HepG2 (cell line): Measurements from ENCODE around the gene ELL3. TPM values are rescaled to one million over a fixed set of nuclear protein-coding genes. Genes with fewer than 3 reads are reported as not detected.
A peak's percentile ranks its signal among the peaks of the same experiment; 100 is the strongest.

Experiments used
- GTF2F1 ChIP-seq: fragments of 150-350 bp; IDR thresholded peaks from 2 replicates; pipeline ENCODE4 v1.6.1; 2014; ENCODE audit warnings: low read length
- HDAC2 ChIP-seq: sonication (generic); formaldehyde crosslinking; IDR thresholded peaks from 2 replicates; pipeline ENCODE4 v1.4.0; 2020; ENCODE audit warnings: missing genetic modification reagents
- KDM1A ChIP-seq: IDR thresholded peaks from 2 replicates; pipeline ENCODE4 v1.6.1; 2016; ENCODE audit warnings: missing compliant biosample characterization
- KMT2B ChIP-seq: IDR thresholded peaks from 2 replicates; pipeline ENCODE4 v1.6.1; 2016; ENCODE audit warnings: missing genetic modification reagents, missing compliant biosample characterization
- MEF2D ChIP-seq: sonication (generic); formaldehyde crosslinking; IDR thresholded peaks from 2 replicates; pipeline ENCODE4 v1.5.1; 2020; ENCODE audit warnings: mild to moderate bottlenecking, missing genetic modification reagents
- NFATC3 ChIP-seq: sonication (generic); formaldehyde crosslinking; IDR thresholded peaks from 2 replicates; pipeline ENCODE4 v1.5.1; 2020; ENCODE audit warnings: mild to moderate bottlenecking, missing genetic modification reagents
- REPIN1 ChIP-seq: sonication (generic); formaldehyde crosslinking; IDR thresholded peaks from 2 replicates; pipeline ENCODE4 v1.8.0; 2022; ENCODE audit warnings: missing genetic modification reagents, low read depth, mild to moderate bottlenecking, borderline replicate concordance
- ZKSCAN5 ChIP-seq: sonication (generic); formaldehyde crosslinking; IDR thresholded peaks from 2 replicates; pipeline ENCODE4 v1.5.1; 2020; ENCODE audit warnings: mild to moderate bottlenecking, missing genetic modification reagents
- ZMYM3 ChIP-seq: sonication (generic); formaldehyde crosslinking; IDR thresholded peaks from 2 replicates; pipeline ENCODE4 v1.5.1; 2020; ENCODE audit warnings: mild to moderate bottlenecking, missing genetic modification reagents
- ZNF317 ChIP-seq: sonication (generic); formaldehyde crosslinking; IDR thresholded peaks from 2 replicates; pipeline ENCODE4 v1.5.0; 2020; ENCODE audit warnings: mild to moderate bottlenecking, missing genetic modification reagents
- ZNF530 ChIP-seq: sonication (generic); formaldehyde crosslinking; IDR thresholded peaks from 2 replicates; pipeline ENCODE4 v1.5.0; 2020; ENCODE audit warnings: low read depth, mild to moderate bottlenecking, missing genetic modification reagents
- ZNF75D ChIP-seq: sonication (generic); formaldehyde crosslinking; IDR thresholded peaks from 2 replicates; pipeline ENCODE4 v1.8.1; 2023; ENCODE audit warnings: missing genetic modification reagents, mild to moderate bottlenecking, borderline replicate concordance
- ZNF776 ChIP-seq: sonication (generic); formaldehyde crosslinking; IDR thresholded peaks from 2 replicates; pipeline ENCODE4 v1.4.0; 2020; ENCODE audit warnings: mild to moderate bottlenecking, missing genetic modification reagents
- polyA plus RNA-seq, 8 experiments: library from polyadenylated mRNA; depleted of rRNA in 3 of 8; stranded (reverse) in 7 of 8; unstranded in 1 of 8; fragments of >200 nt; fragmentation: Illumina TruSeq in 4 of 8; extraction: Trizol in 4 of 8; gene quantifications; 2 replicates each; pipeline versions ENCODE4 v1.2.1 to v1.2.3, GENCODE V29; 2011 to 2016; ENCODE audit warnings: low read depth in 4 of 8, missing spikeins in 1 of 8, mixed read lengths in 1 of 8; ENCODE audit not compliant: insufficient read depth in 1 of 8
- total RNA-seq, 5 experiments: library from RNA; depleted of rRNA; stranded (reverse); fragments of >200 nt; fragmentation: Illumina TruSeq; extraction: Trizol; gene quantifications; 2 replicates each; pipeline ENCODE4 v1.2.3, GENCODE V29; 2016; ENCODE audit warnings: low read depth in 1 of 5
- TF ChIP-seq, protein P1 (sequence below): sonication (generic); formaldehyde crosslinking; IDR thresholded peaks from 2 replicates; pipeline ENCODE4 v1.5.0; 2020; ENCODE audit warnings: mild to moderate bottlenecking, missing genetic modification reagents, borderline replicate concordance
- TF ChIP-seq, protein P2 (sequence below): IDR thresholded peaks from 2 replicates; pipeline ENCODE4 v1.4.0; 2020; ENCODE audit warnings: mild to moderate bottlenecking, missing genetic modification reagents

The ELL3 gene
- total and polyA plus RNA-seq, 2 of the 13 experiments (the other 11 are each of a cell fraction or from before 2014, with no cell fraction given), result 6.1 to 8.8 TPM

DNA sequence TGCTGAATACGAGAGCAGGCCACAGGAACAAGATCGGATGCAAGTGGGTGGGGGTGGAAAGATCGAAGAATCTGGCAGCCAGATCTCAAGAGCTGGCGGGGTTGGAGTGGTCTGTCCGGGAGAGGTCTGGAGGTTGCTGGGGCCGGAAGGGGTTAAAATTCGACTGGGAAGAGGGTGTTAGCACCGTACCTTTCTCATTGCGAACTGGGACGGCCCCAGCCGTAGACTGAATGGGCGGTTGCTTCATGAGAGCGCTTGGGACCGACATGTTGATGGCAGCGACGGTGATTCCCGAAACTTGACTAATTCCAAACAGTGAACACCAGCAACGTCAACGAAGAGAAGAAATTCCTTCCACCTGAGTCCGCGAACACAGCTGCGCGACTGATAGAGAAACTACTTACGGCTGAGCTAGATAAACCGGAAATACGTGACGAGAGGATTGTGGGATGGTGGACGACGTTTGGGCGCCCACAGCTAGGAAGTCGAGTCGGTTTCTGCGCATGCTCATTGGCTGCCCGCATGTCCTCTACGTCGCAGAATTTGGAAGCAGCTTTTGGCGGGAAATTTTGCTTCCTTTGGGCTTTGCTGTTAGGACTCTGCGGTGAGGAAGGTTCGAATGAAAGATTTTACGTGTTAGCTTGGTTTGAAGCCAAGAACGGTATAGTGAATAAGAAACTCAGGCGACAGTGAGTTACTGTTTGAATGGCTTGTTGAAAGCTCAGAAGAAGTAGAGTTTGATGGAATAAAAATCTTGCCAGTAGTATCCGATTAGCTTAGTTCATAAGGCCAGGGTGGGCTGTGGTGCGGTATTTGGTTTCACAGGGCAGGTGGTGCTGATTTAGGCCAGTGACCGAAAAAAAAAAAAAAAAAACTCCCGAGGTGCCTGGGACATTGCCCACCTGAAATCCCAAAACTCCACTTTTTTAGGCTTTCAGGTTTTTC lies 47.8 kb upstream of the ELL3 start, which contains the start of gene MFAP1 (continued):
- TF ChIP-seq, protein P1, sequence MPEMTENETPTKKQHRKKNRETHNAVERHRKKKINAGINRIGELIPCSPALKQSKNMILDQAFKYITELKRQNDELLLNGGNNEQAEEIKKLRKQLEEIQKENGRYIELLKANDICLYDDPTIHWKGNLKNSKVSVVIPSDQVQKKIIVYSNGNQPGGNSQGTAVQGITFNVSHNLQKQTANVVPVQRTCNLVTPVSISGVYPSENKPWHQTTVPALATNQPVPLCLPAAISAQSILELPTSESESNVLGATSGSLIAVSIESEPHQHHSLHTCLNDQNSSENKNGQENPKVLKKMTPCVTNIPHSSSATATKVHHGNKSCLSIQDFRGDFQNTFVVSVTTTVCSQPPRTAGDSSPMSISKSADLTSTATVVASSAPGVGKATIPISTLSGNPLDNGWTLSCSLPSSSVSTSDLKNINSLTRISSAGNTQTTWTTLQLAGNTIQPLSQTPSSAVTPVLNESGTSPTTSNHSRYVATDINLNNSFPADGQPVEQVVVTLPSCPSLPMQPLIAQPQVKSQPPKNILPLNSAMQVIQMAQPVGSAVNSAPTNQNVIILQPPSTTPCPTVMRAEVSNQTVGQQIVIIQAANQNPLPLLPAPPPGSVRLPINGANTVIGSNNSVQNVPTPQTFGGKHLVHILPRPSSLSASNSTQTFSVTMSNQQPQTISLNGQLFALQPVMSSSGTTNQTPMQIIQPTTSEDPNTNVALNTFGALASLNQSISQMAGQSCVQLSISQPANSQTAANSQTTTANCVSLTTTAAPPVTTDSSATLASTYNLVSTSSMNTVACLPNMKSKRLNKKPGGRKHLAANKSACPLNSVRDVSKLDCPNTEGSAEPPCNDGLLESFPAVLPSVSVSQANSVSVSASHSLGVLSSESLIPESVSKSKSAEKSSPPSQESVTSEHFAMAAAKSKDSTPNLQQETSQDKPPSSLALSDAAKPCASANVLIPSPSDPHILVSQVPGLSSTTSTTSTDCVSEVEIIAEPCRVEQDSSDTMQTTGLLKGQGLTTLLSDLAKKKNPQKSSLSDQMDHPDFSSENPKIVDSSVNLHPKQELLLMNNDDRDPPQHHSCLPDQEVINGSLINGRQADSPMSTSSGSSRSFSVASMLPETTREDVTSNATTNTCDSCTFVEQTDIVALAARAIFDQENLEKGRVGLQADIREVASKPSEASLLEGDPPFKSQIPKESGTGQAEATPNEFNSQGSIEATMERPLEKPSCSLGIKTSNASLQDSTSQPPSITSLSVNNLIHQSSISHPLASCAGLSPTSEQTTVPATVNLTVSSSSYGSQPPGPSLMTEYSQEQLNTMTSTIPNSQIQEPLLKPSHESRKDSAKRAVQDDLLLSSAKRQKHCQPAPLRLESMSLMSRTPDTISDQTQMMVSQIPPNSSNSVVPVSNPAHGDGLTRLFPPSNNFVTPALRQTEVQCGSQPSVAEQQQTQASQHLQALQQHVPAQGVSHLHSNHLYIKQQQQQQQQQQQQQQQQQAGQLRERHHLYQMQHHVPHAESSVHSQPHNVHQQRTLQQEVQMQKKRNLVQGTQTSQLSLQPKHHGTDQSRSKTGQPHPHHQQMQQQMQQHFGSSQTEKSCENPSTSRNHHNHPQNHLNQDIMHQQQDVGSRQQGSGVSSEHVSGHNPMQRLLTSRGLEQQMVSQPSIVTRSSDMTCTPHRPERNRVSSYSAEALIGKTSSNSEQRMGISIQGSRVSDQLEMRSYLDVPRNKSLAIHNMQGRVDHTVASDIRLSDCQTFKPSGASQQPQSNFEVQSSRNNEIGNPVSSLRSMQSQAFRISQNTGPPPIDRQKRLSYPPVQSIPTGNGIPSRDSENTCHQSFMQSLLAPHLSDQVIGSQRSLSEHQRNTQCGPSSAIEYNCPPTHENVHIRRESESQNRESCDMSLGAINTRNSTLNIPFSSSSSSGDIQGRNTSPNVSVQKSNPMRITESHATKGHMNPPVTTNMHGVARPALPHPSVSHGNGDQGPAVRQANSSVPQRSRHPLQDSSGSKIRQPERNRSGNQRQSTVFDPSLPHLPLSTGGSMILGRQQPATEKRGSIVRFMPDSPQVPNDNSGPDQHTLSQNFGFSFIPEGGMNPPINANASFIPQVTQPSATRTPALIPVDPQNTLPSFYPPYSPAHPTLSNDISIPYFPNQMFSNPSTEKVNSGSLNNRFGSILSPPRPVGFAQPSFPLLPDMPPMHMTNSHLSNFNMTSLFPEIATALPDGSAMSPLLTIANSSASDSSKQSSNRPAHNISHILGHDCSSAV, result no peak
- TF ChIP-seq KDM1A (CRISPR knock-in tag) (no peak), ZKSCAN5 (CRISPR knock-in tag) (no peak), ZNF776 (CRISPR knock-in tag) (no peak), ZNF317 (CRISPR knock-in tag) (peak; percentile 59; the same call in 1 of the 2 replicates), ZNF75D (CRISPR knock-in tag) (no peak), ZNF530 (CRISPR knock-in tag) (no peak), HDAC2 (CRISPR knock-in tag) (peak; percentile 83), REPIN1 (peak; percentile 81; the same call in 1 of the 2 replicates), NFATC3 (CRISPR knock-in tag) (no peak), KMT2B (CRISPR knock-in tag) (peak; percentile 97), MEF2D (peak; percentile 84), ZMYM3 (CRISPR knock-in tag) (peak; percentile 57; the same call in 1 of the 2 replicates), GTF2F1 (no peak)
- TF ChIP-seq, protein P2, sequence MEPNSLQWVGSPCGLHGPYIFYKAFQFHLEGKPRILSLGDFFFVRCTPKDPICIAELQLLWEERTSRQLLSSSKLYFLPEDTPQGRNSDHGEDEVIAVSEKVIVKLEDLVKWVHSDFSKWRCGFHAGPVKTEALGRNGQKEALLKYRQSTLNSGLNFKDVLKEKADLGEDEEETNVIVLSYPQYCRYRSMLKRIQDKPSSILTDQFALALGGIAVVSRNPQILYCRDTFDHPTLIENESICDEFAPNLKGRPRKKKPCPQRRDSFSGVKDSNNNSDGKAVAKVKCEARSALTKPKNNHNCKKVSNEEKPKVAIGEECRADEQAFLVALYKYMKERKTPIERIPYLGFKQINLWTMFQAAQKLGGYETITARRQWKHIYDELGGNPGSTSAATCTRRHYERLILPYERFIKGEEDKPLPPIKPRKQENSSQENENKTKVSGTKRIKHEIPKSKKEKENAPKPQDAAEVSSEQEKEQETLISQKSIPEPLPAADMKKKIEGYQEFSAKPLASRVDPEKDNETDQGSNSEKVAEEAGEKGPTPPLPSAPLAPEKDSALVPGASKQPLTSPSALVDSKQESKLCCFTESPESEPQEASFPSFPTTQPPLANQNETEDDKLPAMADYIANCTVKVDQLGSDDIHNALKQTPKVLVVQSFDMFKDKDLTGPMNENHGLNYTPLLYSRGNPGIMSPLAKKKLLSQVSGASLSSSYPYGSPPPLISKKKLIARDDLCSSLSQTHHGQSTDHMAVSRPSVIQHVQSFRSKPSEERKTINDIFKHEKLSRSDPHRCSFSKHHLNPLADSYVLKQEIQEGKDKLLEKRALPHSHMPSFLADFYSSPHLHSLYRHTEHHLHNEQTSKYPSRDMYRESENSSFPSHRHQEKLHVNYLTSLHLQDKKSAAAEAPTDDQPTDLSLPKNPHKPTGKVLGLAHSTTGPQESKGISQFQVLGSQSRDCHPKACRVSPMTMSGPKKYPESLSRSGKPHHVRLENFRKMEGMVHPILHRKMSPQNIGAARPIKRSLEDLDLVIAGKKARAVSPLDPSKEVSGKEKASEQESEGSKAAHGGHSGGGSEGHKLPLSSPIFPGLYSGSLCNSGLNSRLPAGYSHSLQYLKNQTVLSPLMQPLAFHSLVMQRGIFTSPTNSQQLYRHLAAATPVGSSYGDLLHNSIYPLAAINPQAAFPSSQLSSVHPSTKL (CRISPR knock-in tag), result peak; percentile 62
